GM21390 (cell line): Measurements from ENCODE around the gene EHMT2.
"Not testable (repeated sequence)": the region's sequence is repeated elsewhere in the genome, so short reads cannot be mapped to it uniquely, and the experiment has no call there.

Experiments
- ATAC-seq: cut with Tn5 transposase; IDR thresholded peaks from one replicate; pipeline ENCODE4 v1.9.1; 2021; ENCODE audit not compliant: unreplicated experiment

EHMT2 gene

DNA sequence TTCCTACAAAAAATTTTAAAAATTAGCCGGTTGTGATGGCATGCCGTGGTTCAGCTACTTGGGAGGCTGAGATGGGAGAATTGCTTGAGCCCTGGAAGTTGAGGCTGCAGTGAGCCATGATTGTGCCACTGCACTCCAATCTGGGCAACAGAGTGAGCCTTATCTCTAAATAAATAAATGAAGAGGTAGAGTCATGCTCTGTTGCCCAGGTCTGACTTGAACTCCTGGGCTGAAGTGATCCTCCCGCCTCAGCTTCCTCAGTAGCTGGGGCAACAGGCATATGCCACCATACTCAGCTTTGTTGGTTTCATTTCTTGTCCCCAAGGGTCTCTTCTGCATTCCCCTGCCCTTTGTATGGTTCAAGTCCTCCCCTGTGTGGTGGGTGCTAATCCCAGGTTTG lies 53.0 kb downstream of the EHMT2 start:
- ATAC-seq: no peak

DNA sequence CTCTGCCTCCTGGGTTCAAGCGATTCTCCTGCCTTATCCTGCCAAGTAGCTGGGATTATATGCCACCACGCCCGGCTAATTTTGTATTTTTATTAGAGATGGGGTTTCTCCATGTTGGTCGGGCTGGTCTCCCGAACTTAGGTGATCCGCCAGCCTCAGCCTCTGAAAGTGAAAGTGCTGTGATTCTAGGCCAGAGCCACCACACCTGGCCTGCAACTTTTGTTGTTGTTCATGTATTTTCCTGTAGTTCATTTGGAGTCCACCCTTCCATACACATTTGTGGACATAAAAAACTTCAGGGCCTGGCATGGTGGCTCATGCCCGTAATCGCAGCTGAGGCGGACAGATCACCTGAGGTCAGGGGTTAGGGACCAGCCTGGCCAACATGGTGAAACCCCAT lies 55.4 kb downstream of the EHMT2 start:
- ATAC-seq: no peak

DNA sequence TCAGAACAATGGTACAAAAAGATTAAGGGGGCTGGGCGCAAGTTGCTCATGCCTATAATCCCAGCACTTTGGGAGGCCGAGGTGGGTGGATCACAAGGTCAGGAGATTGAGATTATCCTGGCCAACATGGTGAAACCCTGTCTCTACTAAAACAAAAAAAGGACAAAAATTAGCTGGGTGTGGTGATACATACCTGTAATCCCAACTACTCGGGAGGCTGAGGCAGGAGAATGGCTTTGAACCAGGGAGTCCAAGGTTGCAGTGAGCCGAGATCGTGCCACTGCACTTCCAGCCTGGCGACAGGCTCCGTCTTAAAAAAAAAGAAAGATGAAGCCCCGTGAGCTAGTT lies 57.7 kb downstream of the EHMT2 start:
- ATAC-seq: not testable (repeated sequence)

DNA sequence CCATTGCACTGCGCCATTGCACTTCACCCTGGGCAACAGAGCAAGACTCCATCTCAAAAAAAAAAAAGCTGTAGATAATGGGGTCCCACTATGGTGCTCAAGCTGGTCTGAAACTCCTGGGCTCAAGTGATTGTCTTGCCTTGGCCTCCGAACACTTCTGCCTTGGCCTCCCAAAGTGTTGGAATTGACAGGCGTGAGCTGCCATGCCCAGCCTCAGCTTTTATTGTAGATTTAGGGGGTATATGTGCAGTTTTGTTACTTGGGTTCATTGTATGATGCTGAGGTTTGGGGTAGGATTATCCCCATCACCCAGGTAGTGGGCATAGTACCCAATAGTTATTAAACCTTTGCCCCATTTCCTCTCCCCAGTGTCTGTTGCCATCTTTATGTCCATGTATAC lies 58.5 kb downstream of the EHMT2 start:
- no peak for ATAC-seq

DNA sequence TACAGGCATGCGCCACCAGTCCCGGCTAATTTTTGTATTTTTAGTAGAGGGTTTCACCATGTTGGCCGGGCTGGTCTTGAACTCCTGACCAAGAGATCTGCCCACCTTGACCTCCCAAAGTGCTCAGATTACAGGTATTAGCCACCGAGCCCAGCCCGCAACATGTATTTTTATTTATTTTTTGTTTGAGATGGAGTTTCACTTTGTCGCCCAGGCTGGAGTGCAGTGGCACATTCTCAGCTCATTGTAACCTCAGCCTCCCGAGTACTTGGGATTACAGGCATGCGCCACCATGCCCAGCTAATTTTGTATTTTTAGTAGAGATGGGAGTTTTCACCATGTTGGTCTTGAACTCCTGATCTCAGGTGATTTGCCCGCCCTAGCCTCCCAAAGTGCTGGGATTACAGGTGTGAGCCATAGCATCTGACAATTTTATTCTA lies 59.4 kb downstream of the EHMT2 start:
- ATAC-seq: not testable (repeated sequence)

DNA sequence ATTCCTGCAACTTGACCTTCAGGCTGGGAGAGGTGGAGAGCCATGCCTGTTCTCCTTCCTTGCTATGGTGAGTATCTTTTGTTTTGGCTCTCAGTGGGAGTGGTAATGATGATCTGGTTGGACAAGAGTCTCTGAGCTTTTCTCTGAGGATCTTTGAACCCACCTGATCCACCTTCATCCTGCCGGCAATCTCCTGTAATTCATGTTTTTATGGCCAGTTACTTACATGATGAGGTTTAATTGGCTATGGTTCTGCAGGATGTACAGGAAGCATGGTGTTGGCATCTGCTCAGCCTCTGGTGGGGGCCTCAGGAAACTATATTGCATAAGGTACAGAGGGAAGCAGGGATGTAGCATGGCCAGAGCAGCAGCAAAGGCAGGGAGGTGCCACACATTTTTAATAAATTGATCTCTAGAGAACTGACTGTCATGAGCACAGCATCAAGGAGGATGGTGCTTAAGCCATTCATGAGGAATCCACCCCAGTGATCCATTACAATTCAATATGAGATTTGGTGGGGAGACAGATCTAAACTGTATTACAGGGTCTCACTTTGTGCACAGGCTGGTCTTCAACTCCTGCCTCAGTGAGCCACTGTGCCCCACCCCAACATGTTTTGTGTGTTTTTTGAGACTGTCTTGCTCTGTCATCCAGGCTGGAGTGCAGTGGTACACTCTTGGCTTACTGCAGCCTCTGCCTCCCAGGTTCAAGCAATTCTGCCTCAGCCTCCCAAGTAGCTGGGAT lies 60.0 kb downstream of the EHMT2 start:
- no peak for ATAC-seq

DNA sequence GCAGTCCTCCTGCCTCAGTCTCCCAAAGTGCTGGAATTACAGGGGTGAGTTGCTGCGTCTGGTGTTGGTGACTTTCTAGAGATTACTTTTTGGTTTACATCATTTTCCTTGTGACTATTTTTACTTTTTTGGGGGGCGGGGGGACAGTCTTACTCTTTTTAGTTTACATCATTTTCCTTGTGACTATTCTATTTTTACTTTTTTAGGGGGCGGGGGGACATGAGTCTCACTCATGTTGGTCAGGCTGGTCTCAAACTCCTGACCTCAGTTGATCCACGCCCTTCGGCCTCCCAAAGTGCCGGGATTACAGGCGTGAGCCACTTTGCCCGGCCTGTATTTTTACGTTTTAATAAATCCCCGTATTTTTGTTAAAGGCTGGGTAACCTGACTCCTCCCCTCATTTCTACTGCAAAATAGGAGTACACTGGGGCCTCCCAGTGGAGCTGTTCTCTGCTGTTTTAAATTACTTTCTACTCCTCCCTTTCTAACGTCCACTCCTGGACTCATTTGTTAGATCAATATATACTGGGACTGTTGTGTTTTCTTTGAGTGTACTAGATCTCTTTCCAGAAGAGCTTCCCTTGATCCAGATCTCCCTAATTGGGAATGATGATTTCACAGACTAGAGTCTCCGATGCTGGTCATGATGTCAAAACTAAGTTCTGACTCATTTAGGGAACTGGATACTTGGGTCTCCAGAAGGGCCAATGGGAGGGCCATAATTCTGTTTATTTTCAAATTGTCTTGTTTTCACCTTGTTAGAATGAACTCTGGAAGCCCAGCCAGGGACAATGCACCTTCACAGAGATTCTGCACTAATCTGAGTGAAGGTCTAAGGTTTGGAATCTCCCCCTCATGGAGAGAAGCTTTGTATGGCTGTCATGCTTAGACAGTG lies 60.8 kb downstream of the EHMT2 start:
- no peak for ATAC-seq

DNA sequence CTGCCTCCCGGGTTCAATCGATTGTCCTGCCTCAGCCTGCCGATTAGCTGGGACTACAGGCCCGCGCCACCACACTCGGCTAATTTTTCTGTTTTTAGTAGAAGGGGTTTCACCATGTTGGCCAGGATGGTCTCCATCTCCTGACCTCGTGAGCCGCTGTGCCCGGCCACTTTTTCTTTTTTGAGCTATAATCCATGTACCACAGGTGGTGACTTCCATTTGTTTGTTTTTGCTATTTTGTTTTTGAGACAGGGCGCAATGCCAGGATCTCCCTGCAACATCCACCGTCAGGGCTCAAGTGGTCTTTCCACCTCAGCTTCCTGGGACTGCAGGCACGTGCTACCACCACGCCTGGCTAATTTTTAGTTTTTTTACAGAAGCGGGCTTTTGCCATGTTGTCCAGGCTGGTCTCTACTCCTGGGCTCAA lies 61.4 kb downstream of the EHMT2 start:
- no peak for ATAC-seq

DNA sequence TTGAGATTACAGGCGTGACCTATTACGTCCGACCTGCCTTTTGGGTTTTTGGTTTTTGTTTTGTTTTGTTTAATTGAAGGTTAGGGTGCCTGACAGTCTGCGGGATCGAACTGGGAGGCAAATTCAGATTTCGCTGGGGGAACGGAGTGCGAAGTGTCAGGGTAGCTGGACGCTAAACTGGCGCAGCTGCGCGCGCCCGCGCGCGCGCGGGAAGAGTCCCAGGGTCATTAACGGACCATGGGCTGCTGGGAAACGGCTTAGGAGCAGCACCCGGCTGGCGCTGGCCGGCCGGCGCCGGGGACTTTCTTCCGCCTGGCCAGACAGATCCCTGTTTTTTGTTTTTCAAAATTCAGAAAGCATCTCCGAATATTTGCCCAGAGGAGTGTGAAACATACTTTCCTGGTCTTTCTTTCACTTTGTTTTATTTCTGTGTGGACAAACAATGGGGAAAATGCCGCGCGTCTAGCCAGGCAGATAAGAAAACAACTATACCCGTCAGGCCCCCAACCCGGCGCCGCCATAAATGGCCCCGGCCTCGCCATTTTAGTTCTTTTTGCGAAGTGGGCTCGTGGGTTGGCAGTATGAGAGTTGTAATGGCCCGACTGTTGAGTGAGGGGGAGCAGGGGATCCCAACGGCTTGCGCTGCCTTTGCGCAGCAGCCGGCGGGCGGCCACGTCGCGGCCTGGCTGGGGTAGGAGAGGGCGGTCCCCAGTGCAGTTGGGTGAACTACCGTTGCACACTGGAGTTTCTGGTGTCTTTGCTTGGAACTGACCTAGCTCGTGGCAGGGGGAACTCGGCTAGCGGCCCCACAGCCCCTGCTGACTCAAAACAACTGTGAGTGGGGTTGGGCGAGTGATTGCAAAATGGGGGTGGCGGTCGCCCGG lies 62.9 kb downstream of the EHMT2 start:
- ATAC-seq: peak; percentile 43

DNA sequence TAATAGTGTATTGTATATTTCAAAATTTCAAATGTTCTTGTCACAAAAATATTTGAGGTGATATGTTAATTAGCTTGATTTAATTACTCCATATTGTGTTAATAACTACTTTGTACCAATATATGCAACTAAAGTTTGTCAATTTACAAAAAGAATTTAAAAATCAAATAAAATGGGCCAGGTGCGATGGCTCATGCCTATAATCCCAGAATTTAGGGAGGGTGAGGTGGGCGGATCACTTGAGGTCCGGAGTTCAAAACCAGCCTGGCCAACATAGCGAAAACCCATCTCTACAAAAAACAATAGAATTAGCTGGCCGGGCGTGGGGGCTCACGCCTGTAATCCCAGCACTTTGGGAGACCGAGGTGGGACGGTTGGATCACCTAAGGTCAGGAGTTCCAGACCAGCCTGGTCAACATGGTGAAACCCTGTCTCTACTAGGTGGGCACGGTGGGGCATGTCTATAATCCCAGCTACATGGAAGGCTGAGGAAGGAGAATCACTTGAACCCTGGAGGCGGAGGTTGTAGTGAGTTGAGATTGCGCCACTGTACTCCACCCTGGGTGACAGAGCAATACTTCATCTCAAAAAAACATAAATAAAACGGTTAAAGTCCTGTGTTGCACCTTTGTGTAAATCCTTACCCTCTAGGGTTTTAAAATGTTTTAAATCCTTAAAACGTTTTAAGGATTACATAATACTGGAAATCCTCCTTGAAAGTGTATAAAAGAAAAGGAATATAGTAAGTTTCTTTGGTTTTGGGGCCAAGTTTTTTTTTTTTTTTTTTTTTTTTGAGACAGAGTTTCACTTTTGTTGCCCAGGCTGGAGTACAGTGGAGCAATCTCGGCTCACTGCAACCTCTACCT lies 65.9 kb downstream of the EHMT2 start:
- no peak for ATAC-seq

DNA sequence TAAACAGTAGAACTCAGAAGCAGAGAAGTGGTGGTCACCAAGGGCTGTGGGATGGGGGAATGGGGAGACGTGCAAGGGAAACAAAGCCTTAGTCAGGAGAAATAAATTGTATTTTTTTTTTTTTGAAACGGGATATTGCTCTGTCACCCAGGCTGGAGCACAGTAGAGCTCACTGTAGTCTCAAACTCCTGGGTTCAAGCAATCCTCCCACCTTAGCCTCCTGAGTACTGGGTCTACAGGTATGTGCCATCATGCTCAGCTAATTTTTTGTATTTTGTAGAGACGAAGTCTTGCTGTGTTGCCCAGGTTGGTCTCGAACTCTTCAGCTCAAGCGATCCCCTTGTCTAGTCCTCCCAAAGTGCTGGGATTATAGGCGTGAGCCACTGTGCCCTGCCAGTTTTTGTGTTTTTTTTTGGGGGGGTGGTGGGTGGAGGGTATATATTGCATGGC lies 66.6 kb downstream of the EHMT2 start:
- no peak for ATAC-seq
